ENCODE results near the gene SLIT3.

The SLIT3 gene

GRCh38 chr5:169185626-169186025 is 115.3 kb downstream of the SLIT3 start:
- FAIRE-seq (no peak), DNase-seq (ENCODE audit: extremely low spot score, insufficient read length, low read depth) (no peak)

DNA sequence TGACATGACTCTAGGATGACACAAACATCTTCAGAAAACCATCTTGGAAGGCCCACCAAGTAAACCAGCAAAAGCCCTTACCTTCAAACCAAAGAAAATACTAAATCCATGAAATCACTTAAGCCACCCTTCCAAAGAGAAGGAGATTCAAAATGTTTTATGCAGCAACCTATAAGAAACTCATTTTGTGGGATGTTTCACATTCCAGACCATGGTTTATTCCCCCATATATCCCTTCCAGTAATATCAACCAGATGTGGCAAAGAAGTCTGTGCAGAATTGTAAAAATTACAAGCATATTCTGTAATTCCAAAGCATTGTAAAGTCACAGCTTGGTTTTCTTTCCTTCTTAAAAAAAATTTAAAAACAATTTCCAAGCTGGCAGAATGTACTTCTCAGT is 117.4 kb downstream of the SLIT3 start:
- FAIRE-seq (no peak), DNase-seq (ENCODE audit: extremely low spot score, insufficient read length, low read depth) (no peak)

GRCh38 chr5:169182797-169183196 is 118.1 kb downstream of the SLIT3 start:
- no peak for DNase-seq (ENCODE audit: extremely low spot score, insufficient read length, low read depth)
- no peak for FAIRE-seq

DNA sequence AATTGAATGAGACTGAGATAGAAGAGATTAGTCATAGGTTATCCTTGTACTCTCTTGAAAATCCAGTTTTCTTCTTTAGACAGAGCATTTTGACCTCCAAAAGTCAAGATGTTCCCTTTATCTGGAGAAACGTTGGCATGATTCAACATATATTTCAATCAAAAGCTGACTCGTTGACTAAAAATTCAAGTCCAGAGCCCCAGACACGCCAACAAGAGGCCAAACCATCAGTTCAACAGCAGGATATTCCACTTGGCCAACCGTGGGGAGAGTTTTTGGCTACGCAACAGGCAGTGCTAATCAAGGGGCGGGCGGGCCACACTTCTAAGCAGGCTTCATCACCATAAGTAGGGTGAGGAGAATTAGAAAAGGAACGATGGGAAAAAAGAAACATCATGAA is 119.1 kb downstream of the SLIT3 start:
- FAIRE-seq: no peak

DNA sequence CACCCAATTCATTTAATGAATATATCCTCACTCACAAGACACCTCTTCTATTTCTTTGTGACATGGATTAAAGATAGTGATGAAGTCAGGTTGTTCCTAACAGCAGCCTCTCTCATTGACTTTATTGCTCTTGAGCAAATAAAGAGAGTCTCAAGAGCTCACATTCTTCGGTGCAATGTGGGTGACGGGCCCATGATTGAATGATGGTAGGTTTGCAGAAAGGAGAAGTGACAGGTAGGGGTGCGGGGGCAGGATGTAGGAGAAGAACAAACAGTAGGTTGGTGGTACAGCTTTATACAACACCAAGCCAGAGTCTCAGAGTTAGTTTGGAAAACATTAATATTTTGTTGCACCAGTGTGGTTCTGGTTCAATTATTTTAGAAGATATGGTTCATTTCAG is 122.2 kb downstream of the SLIT3 start:
- DNase-seq (ENCODE audit: extremely low spot score, insufficient read length, low read depth): no peak
- FAIRE-seq: no peak

More for the DNA sequence above, 119.1 kb downstream of the SLIT3 start:
- no peak for DNase-seq (ENCODE audit: extremely low spot score, insufficient read length, low read depth)

- FAIRE-seq (no peak), DNase-seq (ENCODE audit: extremely low spot score, insufficient read length, low read depth) (no peak)
Measured at GRCh38 chr5:169178274-169178673, 122.7 kb downstream of the SLIT3 start.

GRCh38 chr5:169176709-169177694 is 123.9 kb downstream of the SLIT3 start:
- DNase-seq (ENCODE audit: extremely low spot score, insufficient read length, low read depth) (no peak), FAIRE-seq (no peak)

DNA sequence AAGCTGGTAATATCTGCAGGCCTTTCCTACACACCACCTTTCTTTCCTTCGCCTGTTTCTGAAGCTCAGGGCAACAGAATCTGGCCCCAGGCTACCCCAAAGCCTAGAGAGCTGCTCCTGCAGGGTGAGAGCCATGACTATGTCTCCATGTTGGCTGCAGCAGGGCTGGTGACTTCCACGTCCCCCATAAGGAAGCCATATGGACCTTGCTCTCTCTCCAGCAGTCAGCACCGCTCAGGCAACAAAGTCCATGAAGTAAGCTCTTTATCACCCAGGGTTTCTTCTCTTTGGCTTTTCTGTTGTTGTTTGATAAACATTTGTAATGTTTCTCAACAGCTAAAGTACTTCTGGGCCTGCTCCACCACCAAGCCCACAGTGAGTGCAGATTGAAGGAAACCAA is 125.2 kb downstream of the SLIT3 start:
- no peak for FAIRE-seq
- DNase-seq (ENCODE audit: extremely low spot score, insufficient read length, low read depth): no peak

- DNase-seq (ENCODE audit: extremely low spot score, insufficient read length, low read depth) (no peak), FAIRE-seq (no peak)
Measured at GRCh38 chr5:169174923-169175322, 126.0 kb downstream of the SLIT3 start.

DNA sequence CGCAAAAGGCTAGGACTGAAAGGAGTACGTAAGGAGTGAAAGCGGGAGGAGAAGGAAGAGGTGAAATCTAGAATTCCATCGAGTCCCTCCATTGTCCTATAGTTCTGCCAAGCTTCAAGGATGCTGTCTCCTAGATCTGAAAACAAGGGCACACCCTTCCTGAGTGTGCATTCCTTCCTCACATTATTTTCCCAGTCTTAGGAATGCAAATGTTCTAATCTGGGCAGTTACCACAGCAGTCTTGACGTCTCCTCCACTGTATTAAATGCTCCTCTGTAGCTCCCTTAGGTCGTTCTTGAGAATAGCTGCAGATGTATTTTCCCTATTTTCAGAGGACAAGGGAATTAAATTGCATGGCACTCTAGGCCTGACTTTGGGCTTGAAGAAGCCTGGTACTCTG is 127.6 kb downstream of the SLIT3 start:
- no peak for FAIRE-seq
- no peak for DNase-seq (ENCODE audit: extremely low spot score, insufficient read length, low read depth)

DNA sequence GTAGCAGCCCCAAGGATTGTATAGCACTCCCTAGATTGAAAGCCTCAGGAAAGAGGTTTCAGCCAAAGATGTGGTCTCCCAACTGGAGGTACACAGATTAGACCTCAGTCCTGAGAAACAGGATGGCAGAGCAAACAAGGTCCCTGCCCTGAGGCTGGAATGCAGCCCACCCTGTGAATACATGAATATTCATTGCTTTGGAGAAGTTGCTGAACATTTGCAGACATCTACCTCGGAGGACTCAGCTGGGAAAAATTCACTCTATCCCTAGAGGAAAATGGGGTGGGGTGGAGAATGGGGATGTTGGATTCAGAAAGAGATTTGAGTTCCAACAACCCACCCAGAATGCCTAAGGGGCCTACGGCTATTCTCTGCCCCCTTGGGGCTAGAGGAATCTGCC is 129.4 kb downstream of the SLIT3 start:
- FAIRE-seq (no peak), DNase-seq (ENCODE audit: extremely low spot score, insufficient read length, low read depth) (no peak)

- no peak for DNase-seq (ENCODE audit: extremely low spot score, insufficient read length, low read depth)
- FAIRE-seq: no peak
Measured at GRCh38 chr5:169169783-169170182, 131.2 kb downstream of the SLIT3 start.

GRCh38 chr5:169168280-169168679 is 132.7 kb downstream of the SLIT3 start:
- no peak for DNase-seq (ENCODE audit: extremely low spot score, insufficient read length, low read depth)
- FAIRE-seq: no peak

DNA sequence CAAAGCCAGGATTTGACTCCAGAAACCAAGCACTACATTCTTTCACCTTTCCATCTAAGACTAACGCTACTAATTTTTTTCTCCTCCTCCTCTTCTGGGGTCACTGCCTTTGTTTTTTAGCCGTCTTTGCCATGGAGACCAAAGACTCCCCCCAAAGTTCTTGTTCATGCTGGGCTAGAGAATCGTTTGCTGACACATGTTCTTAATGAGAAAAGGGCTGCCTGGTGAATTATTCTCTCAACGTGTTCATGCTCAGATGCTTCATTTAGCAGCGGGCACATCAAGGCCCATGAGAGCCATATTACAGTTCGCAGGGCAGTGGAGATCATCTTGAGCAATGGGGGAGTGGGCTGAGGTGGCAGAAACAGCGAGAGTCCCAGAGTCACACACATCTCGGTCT is 134.9 kb downstream of the SLIT3 start:
- no peak for FAIRE-seq
- DNase-seq (ENCODE audit: extremely low spot score, insufficient read length, low read depth): no peak

DNA sequence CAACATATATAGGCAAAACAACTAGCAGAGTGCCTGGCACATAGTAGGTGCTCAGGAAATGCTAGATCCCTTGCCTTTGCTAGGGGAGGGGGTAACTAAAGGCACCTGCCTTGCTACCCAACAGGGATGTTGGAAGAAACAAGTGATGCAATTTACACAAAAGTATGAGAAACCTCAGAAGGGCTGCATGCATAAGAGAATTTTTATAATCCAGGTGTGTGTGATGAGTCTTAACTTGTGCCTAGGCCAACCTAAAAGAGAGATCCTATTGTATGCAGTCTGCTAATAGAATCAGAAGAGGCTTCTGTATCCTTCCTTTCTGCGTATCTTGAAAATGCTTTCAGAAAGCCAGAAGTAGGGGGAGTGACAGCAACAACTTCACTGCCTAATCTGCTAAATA is 135.9 kb downstream of the SLIT3 start:
- FAIRE-seq (no peak), DNase-seq (ENCODE audit: extremely low spot score, insufficient read length, low read depth) (no peak)

DNA sequence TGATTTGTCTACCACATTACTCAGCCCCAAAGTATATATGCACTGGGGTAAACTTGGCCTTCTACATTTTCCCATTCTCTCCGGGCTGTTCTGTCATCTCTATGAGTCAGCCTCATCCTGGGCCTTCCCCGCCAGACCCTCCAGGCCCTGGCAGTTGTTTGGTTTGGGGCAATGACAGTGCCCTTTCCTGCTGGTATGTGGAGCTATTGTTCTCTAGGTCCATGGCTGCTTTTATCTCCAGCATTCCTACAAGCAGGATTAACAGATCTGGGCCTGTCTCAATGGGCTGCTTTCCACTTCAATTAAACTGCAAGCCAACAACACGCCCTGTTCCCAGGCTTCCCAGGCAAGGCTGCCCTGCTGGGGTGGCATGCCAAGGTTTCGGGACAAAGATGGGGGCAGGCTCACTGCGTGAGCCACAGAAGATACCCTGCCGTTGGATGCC is 136.4 kb downstream of the SLIT3 start:
- FAIRE-seq (no peak), DNase-seq (ENCODE audit: extremely low spot score, insufficient read length, low read depth) (no peak)

DNA sequence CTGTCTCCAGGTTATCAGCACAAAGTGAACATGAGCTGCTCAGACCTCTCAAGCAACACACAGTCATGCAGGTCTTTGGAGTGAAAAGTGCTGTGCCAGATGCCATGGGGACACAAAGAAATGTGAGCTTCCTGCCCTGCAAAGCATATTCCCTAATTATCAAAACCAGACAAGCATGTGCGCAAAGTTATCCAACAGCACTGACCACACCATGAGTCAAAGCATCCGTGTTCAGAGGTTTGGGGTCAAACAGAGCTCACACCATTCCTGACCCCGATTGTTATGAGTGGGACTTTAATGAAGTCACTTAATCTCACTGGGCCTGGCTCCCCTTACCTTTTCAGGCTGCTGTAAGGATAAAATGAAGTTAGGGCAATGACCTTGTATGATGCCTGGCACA is 138.5 kb downstream of the SLIT3 start:
- FAIRE-seq: no peak
- no peak for DNase-seq (ENCODE audit: extremely low spot score, insufficient read length, low read depth)

GRCh38 chr5:169161022-169161680 is 139.8 kb downstream of the SLIT3 start:
- DNase-seq (ENCODE audit: extremely low spot score, insufficient read length, low read depth) (no peak), FAIRE-seq (no peak)

- FAIRE-seq: no peak
- no peak for DNase-seq (ENCODE audit: extremely low spot score, insufficient read length, low read depth)
Measured at GRCh38 chr5:169160405-169160901, 140.5 kb downstream of the SLIT3 start.

- no peak for DNase-seq (ENCODE audit: extremely low spot score, insufficient read length, low read depth)
- no peak for FAIRE-seq
Measured at GRCh38 chr5:169158764-169159163, 142.2 kb downstream of the SLIT3 start.

DNA sequence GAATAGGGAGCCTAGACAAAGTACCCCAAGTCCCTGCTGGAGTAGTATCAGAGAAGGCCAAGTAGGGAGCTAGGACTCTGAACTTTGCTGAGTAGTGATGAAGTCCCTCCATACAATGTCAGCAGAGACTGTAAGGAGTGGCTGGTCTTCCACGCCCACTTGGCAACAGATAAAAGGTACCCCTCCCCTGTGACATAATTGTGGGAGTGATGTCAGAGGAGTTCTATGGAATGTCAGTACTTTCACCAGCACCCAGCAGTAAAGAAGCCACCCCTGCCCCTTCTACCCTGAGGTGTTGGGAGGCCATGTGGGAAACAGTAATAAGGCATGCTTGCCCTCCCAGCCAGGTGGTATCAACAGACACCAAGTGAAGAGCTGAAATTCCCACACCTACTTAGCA is 143.9 kb downstream of the SLIT3 start:
- DNase-seq (ENCODE audit: extremely low spot score, insufficient read length, low read depth) (no peak), FAIRE-seq (no peak)

Measured in GM18507 (cell line).